HG03432 (cell line): ENCODE results near the gene ANKRD55.
A peak's percentile ranks its signal among the peaks of the same experiment; 100 is the strongest.
"Not testable (repeated sequence)": the region's sequence is repeated elsewhere in the genome, so short reads cannot be mapped to it uniquely, and the experiment has no call there.

ENCODE experiments used
- ATAC-seq: cut with Tn5 transposase; IDR thresholded peaks from one replicate; pipeline ENCODE4 v1.9.1; 2021; ENCODE audit warnings: mild to moderate bottlenecking, moderate library complexity; ENCODE audit not compliant: unreplicated experiment

The ANKRD55 gene

GRCh38 chr5:56211298-56211865, 21.7 kb downstream of the ANKRD55 start:
- ATAC-seq: no peak

GRCh38 chr5:56208681-56209080, 24.4 kb downstream of the ANKRD55 start:
- ATAC-seq: no peak

GRCh38 chr5:56207537-56207936, 25.6 kb downstream of the ANKRD55 start:
- ATAC-seq: no peak

- no peak for ATAC-seq
Observed at GRCh38 chr5:56206126-56206910, 26.8 kb downstream of the ANKRD55 start.

- ATAC-seq: not testable (repeated sequence)
Observed at GRCh38 chr5:56203936-56204335, 29.2 kb downstream of the ANKRD55 start.

GRCh38 chr5:56202483-56202882, 30.6 kb downstream of the ANKRD55 start:
- ATAC-seq: no peak

- ATAC-seq: not testable (repeated sequence)
Observed at GRCh38 chr5:56201762-56202261, 31.3 kb downstream of the ANKRD55 start.

GRCh38 chr5:56200971-56201666, 32.0 kb downstream of the ANKRD55 start:
- ATAC-seq: peak; percentile 98

GRCh38 chr5:56195016-56195415, 38.1 kb downstream of the ANKRD55 start:
- no peak for ATAC-seq

GRCh38 chr5:56192246-56192645, 40.9 kb downstream of the ANKRD55 start:
- no peak for ATAC-seq

GRCh38 chr5:56191656-56192055, 41.5 kb downstream of the ANKRD55 start:
- no peak for ATAC-seq

- ATAC-seq: no peak
Observed at GRCh38 chr5:56190497-56190896, 42.6 kb downstream of the ANKRD55 start.

- no peak for ATAC-seq
Observed at GRCh38 chr5:56185768-56186311, 47.3 kb downstream of the ANKRD55 start.

GRCh38 chr5:56183506-56183905, 49.6 kb downstream of the ANKRD55 start:
- peak; percentile 57 for ATAC-seq

GRCh38 chr5:56179442-56179841, 53.7 kb downstream of the ANKRD55 start:
- no peak for ATAC-seq

- no peak for ATAC-seq
Observed at GRCh38 chr5:56178823-56179222, 54.3 kb downstream of the ANKRD55 start.

- no peak for ATAC-seq
Observed at GRCh38 chr5:56176871-56177533, 56.1 kb downstream of the ANKRD55 start.

- ATAC-seq: no peak
Observed at GRCh38 chr5:56176155-56176798, 56.9 kb downstream of the ANKRD55 start.

- ATAC-seq: no peak
Observed at GRCh38 chr5:56175488-56175887, 57.6 kb downstream of the ANKRD55 start.

- no peak for ATAC-seq
Observed at GRCh38 chr5:56175021-56175420, 58.1 kb downstream of the ANKRD55 start.
